Measurements from ENCODE around the gene OR8D2.

The OR8D2 gene

GRCh38 chr11:124294687-124295086, 25.3 kb downstream of the OR8D2 start:
- no peaks in the 10 kb centered on the region for H3K36me3 ChIP-seq (ENCODE audit: insufficient read depth, low read length)
- no peak overlapping the region for H3K4me2 ChIP-seq (ENCODE audit: insufficient read depth, low read length)
- ATAC-seq (ENCODE audit: insufficient read depth, low read depth): no peak
- H3K9ac ChIP-seq (ENCODE audit: low read depth, low read length): no peak overlapping the region
- no peak for DNase-seq
- H3K27ac ChIP-seq (ENCODE audit: low read length): no peak overlapping the region
- TF ChIP-seq CTCF (IDR thresholded peaks at IDR 0.05; ENCODE audit: borderline replicate concordance, extremely low read depth, low read length, poor library complexity, severe bottlenecking): no peak
- no peak for TF ChIP-seq EZH2 (IDR thresholded peaks at IDR 0.05; ENCODE audit: borderline replicate concordance, low read depth, low read length, severe bottlenecking)
- H3K9me3 ChIP-seq (ENCODE audit: insufficient read depth, low read length, severe bottlenecking): no peaks in the 10 kb centered on the region
- no peaks in the 10 kb centered on the region for H3K27me3 ChIP-seq (ENCODE audit: insufficient read depth, low read length, poor library complexity)
- no peaks in the 10 kb centered on the region for H3K79me2 ChIP-seq (ENCODE audit: insufficient read depth, low read length)
- H3K4me1 ChIP-seq (ENCODE audit: insufficient read depth, low read length): no peaks in the 10 kb centered on the region
- no peak overlapping the region for H3K4me3 ChIP-seq (ENCODE audit: low read depth in 1 of 2, low read length in 2 of 2)
- H4K20me1 ChIP-seq (ENCODE audit: insufficient read depth, low read length): no peaks in the 10 kb centered on the region
- no peak overlapping the region for H2AFZ ChIP-seq (ENCODE audit: low read depth, low read length)

GRCh38 chr11:124285610-124286344, 34.2 kb downstream of the OR8D2 start:
- H3K27ac ChIP-seq (ENCODE audit: low read length): no peak overlapping the region

GRCh38 chr11:124278261-124278660, 41.7 kb downstream of the OR8D2 start:
- TF ChIP-seq CTCF (IDR thresholded peaks at IDR 0.05; ENCODE audit: borderline replicate concordance, extremely low read depth, low read length, poor library complexity, severe bottlenecking): no peak
- TF ChIP-seq EZH2 (IDR thresholded peaks at IDR 0.05; ENCODE audit: borderline replicate concordance, low read depth, low read length, severe bottlenecking): no peak
- Histone ChIP-seq H2AFZ (ENCODE audit: low read depth, low read length) (no peak overlapping the region), H3K9ac (ENCODE audit: low read depth, low read length) (no peak overlapping the region), H3K4me3 (ENCODE audit: low read depth in 1 of 2, low read length in 2 of 2) (no peak overlapping the region), H3K9me3 (ENCODE audit: insufficient read depth, low read length, severe bottlenecking) (no peaks in the 10 kb centered on the region), H3K27ac (ENCODE audit: low read length) (no peak overlapping the region), H3K4me2 (ENCODE audit: insufficient read depth, low read length) (no peak overlapping the region), H3K4me1 (ENCODE audit: insufficient read depth, low read length) (no peaks in the 10 kb centered on the region), H3K36me3 (ENCODE audit: insufficient read depth, low read length) (no peaks in the 10 kb centered on the region), H3K27me3 (ENCODE audit: insufficient read depth, low read length, poor library complexity) (no peaks in the 10 kb centered on the region), H3K79me2 (ENCODE audit: insufficient read depth, low read length) (no peaks in the 10 kb centered on the region), H4K20me1 (ENCODE audit: insufficient read depth, low read length) (no peaks in the 10 kb centered on the region)
- ATAC-seq (ENCODE audit: insufficient read depth, low read depth) (no peak), DNase-seq (no peak)

More at GRCh38 chr11:124285610-124286344, 34.2 kb downstream of the OR8D2 start:
- Histone ChIP-seq H4K20me1 (ENCODE audit: insufficient read depth, low read length) (no peaks in the 10 kb centered on the region), H3K27me3 (ENCODE audit: insufficient read depth, low read length, poor library complexity) (no peaks in the 10 kb centered on the region), H3K9ac (ENCODE audit: low read depth, low read length) (no peak overlapping the region), H3K4me2 (ENCODE audit: insufficient read depth, low read length) (no peak overlapping the region), H3K36me3 (ENCODE audit: insufficient read depth, low read length) (no peaks in the 10 kb centered on the region), H3K79me2 (ENCODE audit: insufficient read depth, low read length) (no peaks in the 10 kb centered on the region), H2AFZ (ENCODE audit: low read depth, low read length) (no peak overlapping the region), H3K4me1 (ENCODE audit: insufficient read depth, low read length) (no peaks in the 10 kb centered on the region), H3K9me3 (ENCODE audit: insufficient read depth, low read length, severe bottlenecking) (no peaks in the 10 kb centered on the region), H3K4me3 (ENCODE audit: low read depth in 1 of 2, low read length in 2 of 2) (no peak overlapping the region)
- no peak for DNase-seq
- no peak for TF ChIP-seq CTCF (IDR thresholded peaks at IDR 0.05; ENCODE audit: borderline replicate concordance, extremely low read depth, low read length, poor library complexity, severe bottlenecking)
- no peak for TF ChIP-seq EZH2 (IDR thresholded peaks at IDR 0.05; ENCODE audit: borderline replicate concordance, low read depth, low read length, severe bottlenecking)
- no peak for ATAC-seq (ENCODE audit: insufficient read depth, low read depth)

All from DND-41 (cell line).